Head of caudate nucleus (tissue), 42 donors: Measurements from ENCODE around the gene NLGN3.
A peak's percentile ranks its signal among the peaks of the same experiment; 100 is the strongest.
"Not testable (repeated sequence)": the region's sequence is repeated elsewhere in the genome, so short reads cannot be mapped to it uniquely, and the experiment has no call there.

Source experiments
- DNase-seq, 42 donors: peaks; one replicate each; pipeline versions ENCODE4 v3.0.0 to v3.0.0-alpha.2; 2020 to 2021; ENCODE audit warnings: mixed read lengths in 7 of 42
- intact Hi-C: fragments of 100-400 bp; cut with DNase I; formaldehyde crosslinking; loops from one replicate; pipeline ENCODE4 v1.15.0; 2022

Gene NLGN3

GRCh38 chrX:71164071-71164470 is 19.4 kb downstream of the NLGN3 start:
- DNase-seq: no peak
- intact Hi-C loops: no loop called here

GRCh38 chrX:71166461-71166860 is 21.8 kb downstream of the NLGN3 start:
- intact Hi-C loops: no loop called here
- peak in 18 of 42 donors; percentile 29 to 73 (median 56) for DNase-seq

GRCh38 chrX:71167031-71167781 is 22.6 kb downstream of the NLGN3 start:
- DNase-seq: peak in 5 of 42 donors; percentile 41 to 64 (median 46)
- intact Hi-C loops: no loop called here

- no peak for DNase-seq
- intact Hi-C loops: no loop called here
These were observed 23.5 kb downstream of the NLGN3 start for GRCh38 chrX:71168134-71168533.

- intact Hi-C loops: no loop called here
- DNase-seq: peak in 1 of 42 donors; percentile 37
These were observed 24.9 kb downstream of the NLGN3 start for GRCh38 chrX:71169586-71169985.

- intact Hi-C loops: loop anchor here (10.0 kb wide), 1 partner anchor 176 kb away; no protein-coding TSS in a partner anchor
- DNase-seq: no peak
These were observed 26.0 kb downstream of the NLGN3 start for GRCh38 chrX:71170660-71171059.

- peak in 1 of 42 donors; percentile 49 for DNase-seq
- intact Hi-C loops: loop anchor here (10.0 kb wide), 1 partner anchor 176 kb away; no protein-coding TSS in a partner anchor
These were observed 26.6 kb downstream of the NLGN3 start for GRCh38 chrX:71171110-71171801.

GRCh38 chrX:71173440-71173839 is 28.8 kb downstream of the NLGN3 start:
- no peak for DNase-seq
- intact Hi-C loops: loop anchor here (10.0 kb wide), 1 partner anchor 179 kb away; no protein-coding TSS in a partner anchor

GRCh38 chrX:71174795-71175194 is 30.2 kb downstream of the NLGN3 start:
- intact Hi-C loops: loop anchor here (10.0 kb wide), 1 partner anchor 180 kb away; no protein-coding TSS in a partner anchor
- no peak for DNase-seq

- DNase-seq: no peak
- intact Hi-C loops: loop anchor here (10.0 kb wide), 1 partner anchor 181 kb away; no protein-coding TSS in a partner anchor
These were observed 30.9 kb downstream of the NLGN3 start for GRCh38 chrX:71175531-71175930.

- no peak for DNase-seq
- intact Hi-C loops: loop anchor here (10.0 kb wide), 1 partner anchor 183 kb away; no protein-coding TSS in a partner anchor
These were observed 32.7 kb downstream of the NLGN3 start for GRCh38 chrX:71177327-71177726.

- DNase-seq: peak in 38 of 42 donors; percentile 33 to 86 (median 63)
- intact Hi-C loops: loop anchor here (10.0 kb wide), 1 partner anchor 184 kb away; no protein-coding TSS in a partner anchor
These were observed 34.3 kb downstream of the NLGN3 start for GRCh38 chrX:71178908-71179307.

GRCh38 chrX:71180579-71181265 is 36.1 kb downstream of the NLGN3 start:
- DNase-seq: peak in 1 of 42 donors; percentile 0
- intact Hi-C loops: not testable (repeated sequence)

GRCh38 chrX:71181558-71181909 is 36.9 kb downstream of the NLGN3 start:
- peak in 3 of 42 donors; percentile 7 to 44 (median 14) for DNase-seq
- intact Hi-C loops: no loop called here

- DNase-seq: peak; percentile 77 to 96 (median 89)
- intact Hi-C loops: no loop called here
These were observed 37.5 kb downstream of the NLGN3 start for GRCh38 chrX:71181910-71182799.

- intact Hi-C loops: no loop called here
- peak in 1 of 42 donors; percentile 3 for DNase-seq
These were observed 38.2 kb downstream of the NLGN3 start for GRCh38 chrX:71182871-71183270.

- DNase-seq: no peak
- intact Hi-C loops: no loop called here
These were observed 38.7 kb downstream of the NLGN3 start for GRCh38 chrX:71183341-71183740.

- DNase-seq: no peak
- intact Hi-C loops: no loop called here
These were observed 39.5 kb downstream of the NLGN3 start for GRCh38 chrX:71184092-71184491.
